Endothelial cell of umbilical vein (primary cell): ENCODE results near the gene EFNA5. TPM values are rescaled to one million over a fixed set of nuclear protein-coding genes. Genes with fewer than 3 reads are reported as not detected.

Experiments used
- BruUV-seq: library from RNA; stranded (reverse); fragments of 400-500 nt; replicated peaks from 2 replicates; lab custom pipeline; 2021; lab: Mats Ljungman, UMichigan
- CTCF ChIA-PET: fragments of 300-600, 350-600 bp; sonication (Branson Sonifier 250); formaldehyde crosslinking; loops from one replicate; lab custom pipeline; 2021; ENCODE audit warnings: antibody characterized with exemption, inconsistent platforms; lab: Charles Lee
- POLR2A ChIA-PET: fragments of 300-600, 350-600 bp; sonication (Branson Sonifier 250); formaldehyde crosslinking; loops from one replicate; lab custom pipeline; 2021; ENCODE audit warnings: antibody characterized with exemption, inconsistent platforms; lab: Charles Lee
- DNase-seq: peaks from one replicate; pipeline ENCODE4 v3.0.0-alpha.2; 2011; ENCODE audit warnings: low read depth, low spot score
- FAIRE-seq: peaks from 2 replicates; lab custom pipeline; 2011; peaks lifted over from hg19 to GRCh38; lab: Jason Lieb, UNC
- H2AFZ ChIP-seq: 2 replicates; pipeline ENCODE4 v1.6.0; 2012; ENCODE audit warnings: low read depth, low read length, control low read depth, inconsistent platforms
- H3K27ac ChIP-seq: 2 replicates; pipeline ENCODE4 v1.5.1; 2011; ENCODE audit warnings: low read depth, mild to moderate bottlenecking, control low read depth, low read length, moderate library complexity; ENCODE audit not compliant: insufficient read depth
- H3K27me3 ChIP-seq, 2 experiments: 2 replicates each; pipeline versions ENCODE4 v1.6.0 to v1.6.1; 2011; ENCODE audit warnings: low read length in 2 of 2, mixed read lengths in 1 of 2; ENCODE audit not compliant: control insufficient read depth in 2 of 2, insufficient read depth in 2 of 2
- H3K36me3 ChIP-seq, 2 experiments: 2 replicates in 1 of 2; 3 replicates in 1 of 2; pipeline ENCODE4 v1.5.1; 2011; ENCODE audit warnings: low read length in 2 of 2, mild to moderate bottlenecking in 1 of 2, moderate library complexity in 1 of 2; ENCODE audit not compliant: control insufficient read depth in 2 of 2, insufficient read depth in 2 of 2; ENCODE audit errors: extremely low read depth in 1 of 2
- H3K4me1 ChIP-seq: 3 replicates; pipeline ENCODE4 v1.5.1; 2011; ENCODE audit warnings: mild to moderate bottlenecking, low read length; ENCODE audit not compliant: control insufficient read depth, insufficient read depth; ENCODE audit errors: extremely low read depth
- H3K4me2 ChIP-seq: 2 replicates; pipeline ENCODE4 v1.6.1; 2011; ENCODE audit warnings: low read length, control low read depth, mixed read lengths; ENCODE audit not compliant: insufficient read depth
- H3K4me3 ChIP-seq, 3 experiments: fragments of 200-600 bp in 1 of 3; sonication (generic), shearing (Covaris generic) in 1 of 3; replicated peaks in 1 of 3; 2 replicates each; pipeline ENCODE4 v1.5.1; 2011 to 2016; ENCODE audit warnings: control low read depth in 3 of 3, low read length in 3 of 3, mild to moderate bottlenecking in 2 of 3, inconsistent platforms in 1 of 3, low read depth in 1 of 3, moderate library complexity in 1 of 3; ENCODE audit not compliant: insufficient read depth in 1 of 3
- H3K79me2 ChIP-seq: 2 replicates; pipeline ENCODE4 v1.6.0; 2012; ENCODE audit warnings: low read length, inconsistent platforms; ENCODE audit not compliant: control insufficient read depth, insufficient read depth
- H3K9ac ChIP-seq: replicated peaks from 2 replicates; pipeline ENCODE3; 2011; ENCODE audit warnings: low read length, control low read depth; ENCODE audit not compliant: insufficient read depth; ENCODE audit errors: extremely low read depth
- H3K9me1 ChIP-seq: replicated peaks from 3 replicates; pipeline ENCODE4 v1.6.0; 2011; ENCODE audit warnings: mild to moderate bottlenecking, low read length; ENCODE audit not compliant: control insufficient read depth, insufficient read depth; ENCODE audit errors: extremely low read depth
- H3K9me3 ChIP-seq: replicated peaks from 2 replicates; pipeline ENCODE4 v1.5.1; 2012; ENCODE audit warnings: low read length, inconsistent platforms; ENCODE audit not compliant: control insufficient read depth, insufficient read depth
- H4K20me1 ChIP-seq: replicated peaks from 2 replicates; pipeline ENCODE3; 2011; ENCODE audit warnings: mild to moderate bottlenecking, low read length; ENCODE audit not compliant: control insufficient read depth, insufficient read depth; ENCODE audit errors: extremely low read depth
- CTCF ChIP-seq, 2 donors: IDR thresholded peaks; 1 replicate in 1 of 2; 2 replicates in 1 of 2; pipeline ENCODE4 v1.5.1; 2011; ENCODE audit warnings: low read length in 2 of 2, mild to moderate bottlenecking in 2 of 2, moderate library complexity in 2 of 2, control low read depth in 1 of 2, inconsistent platforms in 1 of 2, low read depth in 1 of 2; ENCODE audit not compliant: insufficient read depth in 1 of 2; ENCODE audit errors: extremely low read depth in 1 of 2
- EZH2 ChIP-seq: IDR thresholded peaks from 2 replicates; pipeline ENCODE4 v1.6.1; 2012; ENCODE audit warnings: borderline replicate concordance, low read depth, mild to moderate bottlenecking, moderate library complexity, low read length, inconsistent platforms; ENCODE audit not compliant: severe bottlenecking
- FOS ChIP-seq: IDR thresholded peaks from 2 replicates; pipeline ENCODE4 v1.6.1; 2011; ENCODE audit warnings: mild to moderate bottlenecking, low read length, moderate library complexity, borderline replicate concordance; ENCODE audit not compliant: insufficient read depth
- GATA2 ChIP-seq: IDR thresholded peaks from 2 replicates; pipeline ENCODE4 v1.7.0; 2011; ENCODE audit warnings: low read depth, mild to moderate bottlenecking, moderate library complexity, mixed read lengths, low read length; ENCODE audit not compliant: insufficient read length, insufficient read depth
- JUN ChIP-seq: IDR thresholded peaks from 2 replicates; pipeline ENCODE4 v1.6.1; 2011; ENCODE audit warnings: borderline replicate concordance, low read depth; ENCODE audit not compliant: insufficient read length, insufficient read depth
- MYC ChIP-seq: IDR thresholded peaks from one replicate; pipeline ENCODE4 v1.6.1; 2011; ENCODE audit warnings: mild to moderate bottlenecking, low read depth, low read length
- POLR2A ChIP-seq: IDR thresholded peaks from 2 replicates; pipeline ENCODE4 v1.6.1; 2012; ENCODE audit warnings: low read depth, mild to moderate bottlenecking, control low read depth, low read length
- POLR2AphosphoS5 ChIP-seq: IDR thresholded peaks from 2 replicates; pipeline ENCODE4 v1.6.1; 2012; ENCODE audit warnings: low read depth, mild to moderate bottlenecking, control low read depth, low read length, moderate library complexity; ENCODE audit not compliant: insufficient read depth
- dilution Hi-C: fragments of 300-500 bp; cut with MboI; formaldehyde crosslinking; loops from one replicate; pipeline ENCODE4 v1.15.0; 2019; ENCODE audit warnings: low sequenced_read_pairs; ENCODE audit not compliant: extremely low pct_ligation_motif_present
- intact Hi-C: fragments of 100-400 bp; cut with micrococcal nuclease; formaldehyde crosslinking; loops from one replicate; pipeline ENCODE4 v1.10.0; 2022
- polyA plus RNA-seq, 4 experiments: library from polyadenylated mRNA; depleted of rRNA in 3 of 4; stranded (reverse) in 3 of 4; unstranded in 1 of 4; fragments of >200 nt; gene quantifications; 2 replicates each; pipeline versions ENCODE4 v1.2.1 to v1.2.3, GENCODE V29; 2011 to 2012; ENCODE audit warnings: missing spikeins in 1 of 4
- total RNA-seq: library from RNA; stranded (reverse); gene quantifications from 2 replicates; pipeline ENCODE4 v1.2.3, GENCODE V29; 2021
- TF ChIP-seq, protein P1 (sequence below): IDR thresholded peaks from 2 replicates; pipeline ENCODE4 v1.6.1; 2011; ENCODE audit not compliant: insufficient read depth, insufficient read length

The EFNA5 gene
- total and polyA plus RNA-seq, 2 donors (not counting 3 experiments of a cell fraction or from before 2014, with no cell fraction given) = 13.6 to 22.1 TPM

GRCh38 chr5:107597803-107598202 lies 72.9 kb downstream of the EFNA5 start:
- ChIA-PET POLR2A (no interaction called here), CTCF (no interaction called here)
- intact Hi-C loops = loop anchor here (2.0 kb wide), 1 partner anchor 21 kb away; no protein-coding TSS in a partner anchor
- H3K9me1 ChIP-seq = no peaks in the 10 kb centered on the region
- no peak for DNase-seq
- no peaks in the 10 kb centered on the region for H3K27me3 ChIP-seq
- no peaks in the 10 kb centered on the region for H3K9me3 ChIP-seq
- dilution Hi-C loops = no loop called here
- H3K79me2 ChIP-seq = no peaks in the 10 kb centered on the region
- no peak overlapping the region for H3K4me3 ChIP-seq
- no peak for FAIRE-seq
- H3K9ac ChIP-seq = no peak overlapping the region
- H4K20me1 ChIP-seq = no peaks in the 10 kb centered on the region
- H2AFZ ChIP-seq = no peak overlapping the region
- no peak overlapping the region for H3K27ac ChIP-seq
- H3K4me2 ChIP-seq = no peak overlapping the region
- peaks cover 8% of the 10 kb centered on the region for H3K4me1 ChIP-seq
- TF ChIP-seq EZH2 (no peak), FOS (no peak), JUN (no peak), POLR2AphosphoS5 (no peak), POLR2A (no peak), MYC (no peak), CTCF (IDR thresholded peaks at IDR 0.05; ENCODE audit: extremely low read depth in 1 of 2, insufficient read depth in 1 of 2, low read depth in 1 of 2, low read length in 2 of 2) (no peak), GATA2 (no peak)
- TF ChIP-seq, protein P1, sequence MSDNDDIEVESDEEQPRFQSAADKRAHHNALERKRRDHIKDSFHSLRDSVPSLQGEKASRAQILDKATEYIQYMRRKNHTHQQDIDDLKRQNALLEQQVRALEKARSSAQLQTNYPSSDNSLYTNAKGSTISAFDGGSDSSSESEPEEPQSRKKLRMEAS = no peak
- H3K36me3 ChIP-seq = no peaks in the 10 kb centered on the region
- BruUV-seq = no TSS peak
